Fibroblast of lung (primary cell): Measurements from ENCODE around the gene KCTD14. TPM values are rescaled to one million over a fixed set of nuclear protein-coding genes. Genes with fewer than 3 reads are reported as not detected.

Experiments
- DNase-seq, 2 donors: peaks; one replicate each; pipeline versions ENCODE4 v3.0.0 to v3.0.0-alpha.2; 2010; ENCODE audit warnings: low read depth in 2 of 2
- H2AFZ ChIP-seq: 2 replicates; pipeline ENCODE4 v1.5.1; 2012; ENCODE audit warnings: low read length, control low read depth, inconsistent platforms
- H3K27ac ChIP-seq: 2 replicates; pipeline ENCODE4 v1.5.1; 2011; ENCODE audit warnings: low read length, control low read depth; ENCODE audit not compliant: insufficient read depth
- H3K27me3 ChIP-seq: 2 replicates; pipeline ENCODE4 v1.5.1; 2011; ENCODE audit warnings: mild to moderate bottlenecking, low read length; ENCODE audit not compliant: control insufficient read depth, insufficient read depth
- H3K36me3 ChIP-seq: 2 replicates; pipeline ENCODE4 v1.5.1; 2011; ENCODE audit warnings: low read length; ENCODE audit not compliant: control insufficient read depth, insufficient read depth
- H3K4me1 ChIP-seq: 2 replicates; pipeline ENCODE4 v1.5.1; 2011; ENCODE audit warnings: low read length; ENCODE audit not compliant: control insufficient read depth, insufficient read depth; ENCODE audit errors: extremely low read depth
- H3K4me2 ChIP-seq: 2 replicates; pipeline ENCODE4 v1.5.1; 2011; ENCODE audit warnings: low read length, control low read depth; ENCODE audit not compliant: insufficient read depth; ENCODE audit errors: extremely low read depth
- H3K4me3 ChIP-seq, 4 experiments: fragments of 200-600 bp in 1 of 4; sonication (generic) in 1 of 4; replicated peaks in 1 of 4; 2 replicates each; pipeline ENCODE4 v1.5.1; 2011 to 2016; ENCODE audit warnings: low read length in 4 of 4, low read depth in 3 of 4, mild to moderate bottlenecking in 3 of 4, control low read depth in 2 of 4, inconsistent platforms in 1 of 4, mixed read lengths in 1 of 4; ENCODE audit not compliant: insufficient read depth in 1 of 4; ENCODE audit errors: control extremely low read depth in 1 of 4
- H3K79me2 ChIP-seq: 2 replicates; pipeline ENCODE4 v1.5.1; 2012; ENCODE audit warnings: mild to moderate bottlenecking, low read length, inconsistent platforms; ENCODE audit not compliant: control insufficient read depth, insufficient read depth
- H3K9ac ChIP-seq: 2 replicates; pipeline ENCODE4 v1.5.1; 2011; ENCODE audit warnings: mild to moderate bottlenecking, low read length, control low read depth; ENCODE audit not compliant: insufficient read depth
- H3K9me3 ChIP-seq: 2 replicates; pipeline ENCODE4 v1.5.1; 2012; ENCODE audit warnings: low read depth, low read length; ENCODE audit not compliant: control insufficient read depth, insufficient read depth
- H4K20me1 ChIP-seq: 2 replicates; pipeline ENCODE4 v1.5.1; 2011; ENCODE audit warnings: low read length; ENCODE audit not compliant: control insufficient read depth, insufficient read depth; ENCODE audit errors: extremely low read depth
- EZH2 ChIP-seq: IDR thresholded peaks from 2 replicates; pipeline ENCODE4 v1.5.1; 2012; ENCODE audit warnings: low read length, control low read depth, mild to moderate bottlenecking; ENCODE audit errors: missing control alignments
- polyA plus RNA-seq, 2 donors: library from polyadenylated mRNA; depleted of rRNA in 1 of 2; stranded (reverse) in 1 of 2; unstranded in 1 of 2; fragments of >200 nt; gene quantifications; 2 replicates each; pipeline ENCODE4 v1.2.1, GENCODE V29; 2011 to 2012; ENCODE audit warnings: missing spikeins in 1 of 2
- total RNA-seq: library from RNA; depleted of rRNA; stranded (reverse); fragments of >200 nt; gene quantifications from 2 replicates; pipeline ENCODE4 v1.2.1, GENCODE V29; 2014
- TF ChIP-seq, protein P1 (sequence below), 2 donors: IDR thresholded peaks in 1 of 2; conservative IDR thresholded peaks in 1 of 2; 1 replicate in 1 of 2; 2 replicates in 1 of 2; pipeline ENCODE4 v1.5.1; 2011 to 2012; ENCODE audit warnings: low read length in 2 of 2, control low read depth in 1 of 2, inconsistent platforms in 1 of 2, low read depth in 1 of 2, mild to moderate bottlenecking in 1 of 2

Gene KCTD14
- total and polyA plus RNA-seq, 2 donors (not counting 1 experiment from before 2014, with no cell fraction given), result 0.33 to 2.5 TPM

DNA sequence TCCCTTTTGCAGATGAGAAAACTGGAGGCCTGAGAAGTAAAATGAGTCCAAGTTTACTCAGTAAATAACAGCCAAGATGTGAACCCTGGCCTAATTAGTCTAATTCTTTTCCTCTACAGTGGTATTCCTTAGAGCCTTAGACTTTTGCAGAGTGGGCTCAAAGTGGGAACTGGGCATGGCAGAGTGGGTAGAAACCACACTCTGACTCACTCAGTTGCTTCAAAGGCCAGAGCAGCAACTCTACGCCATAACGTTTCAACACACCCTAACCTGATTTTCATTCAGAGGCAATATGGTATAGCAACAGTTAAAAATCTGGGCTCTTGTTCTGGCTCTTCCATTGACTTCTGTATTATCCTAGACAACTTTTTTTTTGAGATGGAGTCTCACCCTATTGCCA lies 43.4 kb upstream of the KCTD14 start:
- TF ChIP-seq EZH2, result no peak
- TF ChIP-seq, protein P1, sequence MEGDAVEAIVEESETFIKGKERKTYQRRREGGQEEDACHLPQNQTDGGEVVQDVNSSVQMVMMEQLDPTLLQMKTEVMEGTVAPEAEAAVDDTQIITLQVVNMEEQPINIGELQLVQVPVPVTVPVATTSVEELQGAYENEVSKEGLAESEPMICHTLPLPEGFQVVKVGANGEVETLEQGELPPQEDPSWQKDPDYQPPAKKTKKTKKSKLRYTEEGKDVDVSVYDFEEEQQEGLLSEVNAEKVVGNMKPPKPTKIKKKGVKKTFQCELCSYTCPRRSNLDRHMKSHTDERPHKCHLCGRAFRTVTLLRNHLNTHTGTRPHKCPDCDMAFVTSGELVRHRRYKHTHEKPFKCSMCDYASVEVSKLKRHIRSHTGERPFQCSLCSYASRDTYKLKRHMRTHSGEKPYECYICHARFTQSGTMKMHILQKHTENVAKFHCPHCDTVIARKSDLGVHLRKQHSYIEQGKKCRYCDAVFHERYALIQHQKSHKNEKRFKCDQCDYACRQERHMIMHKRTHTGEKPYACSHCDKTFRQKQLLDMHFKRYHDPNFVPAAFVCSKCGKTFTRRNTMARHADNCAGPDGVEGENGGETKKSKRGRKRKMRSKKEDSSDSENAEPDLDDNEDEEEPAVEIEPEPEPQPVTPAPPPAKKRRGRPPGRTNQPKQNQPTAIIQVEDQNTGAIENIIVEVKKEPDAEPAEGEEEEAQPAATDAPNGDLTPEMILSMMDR (conservative IDR thresholded peaks at IDR 0.05 in 1 of 2, IDR thresholded peaks at IDR 0.05 in 1 of 2; ENCODE audit: low read depth in 1 of 2, low read length in 2 of 2), result no peak
- H3K27ac ChIP-seq, result no peak overlapping the region
- H4K20me1 ChIP-seq, result no peaks in the 10 kb centered on the region
- DNase-seq, result no peak
- no peaks in the 10 kb centered on the region for H3K4me1 ChIP-seq
- H3K36me3 ChIP-seq, result peaks cover 6% of the 10 kb centered on the region
- H3K4me2 ChIP-seq, result no peak overlapping the region
- peaks cover 6% of the 10 kb centered on the region for H3K79me2 ChIP-seq
- H3K4me3 ChIP-seq, result no peak overlapping the region
- no peak overlapping the region for H2AFZ ChIP-seq
- H3K9me3 ChIP-seq, result no peaks in the 10 kb centered on the region
- H3K27me3 ChIP-seq, result no peaks in the 10 kb centered on the region
- no peak overlapping the region for H3K9ac ChIP-seq

DNA sequence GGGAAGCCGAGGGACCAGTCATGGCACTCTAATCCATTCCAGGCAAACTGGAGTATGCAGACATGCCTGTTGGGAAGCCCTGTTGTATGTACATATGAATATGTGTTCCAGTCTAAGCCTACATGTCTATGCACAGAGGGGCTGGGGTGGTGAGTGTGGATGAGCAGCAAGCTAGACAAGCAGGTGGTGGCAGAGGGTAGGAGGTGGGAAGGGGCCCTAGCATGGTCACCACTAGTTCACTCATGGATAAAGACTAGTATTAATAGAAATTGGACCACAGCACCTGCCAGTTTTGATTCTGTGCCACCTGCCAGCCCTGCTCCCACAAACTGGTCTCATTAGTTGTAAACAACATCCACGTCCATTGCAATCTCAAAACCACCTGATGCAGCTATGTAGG lies 42.1 kb upstream of the KCTD14 start:
- Histone ChIP-seq H3K79me2 (peaks cover 2% of the 10 kb centered on the region), H3K4me1 (no peaks in the 10 kb centered on the region), H2AFZ (no peak overlapping the region), H3K27ac (no peak overlapping the region), H3K27me3 (no peaks in the 10 kb centered on the region), H3K36me3 (peaks cover 4% of the 10 kb centered on the region), H3K9ac (no peak overlapping the region), H4K20me1 (no peaks in the 10 kb centered on the region), H3K4me3 (no peak overlapping the region), H3K9me3 (no peaks in the 10 kb centered on the region), H3K4me2 (no peak overlapping the region)
- no peak for DNase-seq
- TF ChIP-seq, protein P1 (conservative IDR thresholded peaks at IDR 0.05 in 1 of 2, IDR thresholded peaks at IDR 0.05 in 1 of 2; ENCODE audit: low read depth in 1 of 2, low read length in 2 of 2), result no peak
- TF ChIP-seq EZH2, result no peak

DNA sequence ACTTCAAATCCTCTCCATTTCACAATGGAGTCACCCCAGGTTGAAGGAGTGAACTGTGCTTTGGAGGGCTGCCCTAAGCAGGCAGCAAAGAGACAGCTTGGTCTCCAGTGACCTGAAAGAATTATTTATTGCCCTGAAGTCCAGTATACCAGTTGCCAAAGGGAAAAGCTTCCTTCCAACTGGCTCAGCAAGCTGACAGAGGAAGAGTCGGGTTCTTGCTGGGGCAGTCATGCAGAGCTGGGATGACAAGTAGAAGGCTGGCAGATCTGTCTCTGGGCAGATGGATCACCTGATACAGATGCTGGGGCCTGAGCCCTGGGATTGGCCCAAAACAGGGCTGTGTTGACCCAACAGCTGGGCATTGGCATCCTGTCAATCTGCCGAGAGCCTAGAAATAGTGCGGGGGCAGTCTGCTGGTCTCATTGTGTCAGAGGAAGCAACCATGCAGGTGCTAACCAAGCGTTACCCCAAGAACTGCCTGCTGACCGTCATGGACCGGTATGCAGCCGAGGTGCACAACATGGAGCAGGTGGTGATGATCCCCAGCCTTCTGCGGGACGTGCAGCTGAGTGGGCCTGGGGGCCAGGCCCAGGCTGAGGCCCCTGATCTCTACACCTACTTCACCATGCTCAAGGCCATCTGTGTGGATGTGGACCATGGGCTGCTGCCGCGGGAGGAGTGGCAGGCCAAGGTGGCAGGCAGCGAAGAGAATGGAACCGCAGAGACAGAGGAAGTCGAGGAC lies 40.5 kb upstream of the KCTD14 start, which contains the start of gene THRSP:
Gene THRSP (plus strand): TSS at position 422 of the 742 bp plus-strand sequence. CDS start 21 bp downstream, at position 443.
- H3K36me3 ChIP-seq, result peaks cover 2% of the 10 kb centered on the region
- no peak within 1 kb of the TSS for H3K4me2 ChIP-seq
- no peak within 1 kb of the TSS for H3K9ac ChIP-seq
- no peak for DNase-seq
- no peak within 1 kb of the TSS for H3K4me3 ChIP-seq
- no peaks in the 10 kb centered on the region for H3K79me2 ChIP-seq
- no peak within 1 kb of the TSS for H2AFZ ChIP-seq
- no peaks in the 10 kb centered on the region for H3K27me3 ChIP-seq
- TF ChIP-seq EZH2, result no peak
- TF ChIP-seq, protein P1 (conservative IDR thresholded peaks at IDR 0.05 in 1 of 2, IDR thresholded peaks at IDR 0.05 in 1 of 2; ENCODE audit: low read depth in 1 of 2, low read length in 2 of 2), result no peak
- H3K27ac ChIP-seq, result no peak within 1 kb of the TSS
- no peaks in the 10 kb centered on the region for H4K20me1 ChIP-seq
- no peaks in the 10 kb centered on the region for H3K9me3 ChIP-seq
- no peaks in the 10 kb centered on the region for H3K4me1 ChIP-seq
